ENCODE results near the gene MANF. TPM values are rescaled to one million over a fixed set of nuclear protein-coding genes. Genes with fewer than 3 reads are reported as not detected.

The MANF gene
- total and polyA plus RNA-seq, 2 of the 13 experiments (the other 11 are each of a cell fraction or from before 2014, with no cell fraction given) = 55.4 to 269 TPM

DNA sequence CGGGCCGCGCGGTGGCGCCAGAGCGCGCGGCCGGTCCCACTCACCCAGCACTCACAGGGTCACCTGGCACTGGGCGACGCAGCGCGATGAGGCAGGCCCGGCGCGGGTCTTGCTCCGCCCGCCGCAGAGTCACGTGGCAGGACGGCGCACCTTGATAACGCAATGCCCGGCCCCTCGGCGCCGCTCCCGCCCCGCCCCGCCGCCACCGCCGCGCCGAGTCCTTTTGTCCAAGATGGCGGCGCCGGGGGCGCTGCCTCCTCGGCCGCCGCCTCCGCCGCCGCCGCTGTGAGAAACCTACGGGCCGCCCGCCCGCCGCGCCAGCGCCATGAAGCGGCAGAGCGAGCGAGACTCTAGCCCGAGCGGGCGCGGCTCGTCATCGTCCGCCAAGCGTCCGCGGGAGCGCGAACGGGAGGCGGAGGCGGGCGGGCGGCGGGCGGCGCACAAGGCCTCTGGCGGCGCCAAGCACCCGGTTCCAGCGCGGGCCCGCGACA, 6.0 kb downstream of the MANF start, which contains the start of gene RBM15B (continued):
- TF ChIP-seq, protein P1, sequence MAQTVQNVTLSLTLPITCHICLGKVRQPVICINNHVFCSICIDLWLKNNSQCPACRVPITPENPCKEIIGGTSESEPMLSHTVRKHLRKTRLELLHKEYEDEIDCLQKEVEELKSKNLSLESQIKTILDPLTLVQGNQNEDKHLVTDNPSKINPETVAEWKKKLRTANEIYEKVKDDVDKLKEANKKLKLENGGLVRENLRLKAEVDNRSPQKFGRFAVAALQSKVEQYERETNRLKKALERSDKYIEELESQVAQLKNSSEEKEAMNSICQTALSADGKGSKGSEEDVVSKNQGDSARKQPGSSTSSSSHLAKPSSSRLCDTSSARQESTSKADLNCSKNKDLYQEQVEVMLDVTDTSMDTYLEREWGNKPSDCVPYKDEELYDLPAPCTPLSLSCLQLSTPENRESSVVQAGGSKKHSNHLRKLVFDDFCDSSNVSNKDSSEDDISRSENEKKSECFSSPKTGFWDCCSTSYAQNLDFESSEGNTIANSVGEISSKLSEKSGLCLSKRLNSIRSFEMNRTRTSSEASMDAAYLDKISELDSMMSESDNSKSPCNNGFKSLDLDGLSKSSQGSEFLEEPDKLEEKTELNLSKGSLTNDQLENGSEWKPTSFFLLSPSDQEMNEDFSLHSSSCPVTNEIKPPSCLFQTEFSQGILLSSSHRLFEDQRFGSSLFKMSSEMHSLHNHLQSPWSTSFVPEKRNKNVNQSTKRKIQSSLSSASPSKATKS (CRISPR knock-in tag; IDR thresholded peaks at IDR 0.05) = no peak
- TF ChIP-seq, protein P2, sequence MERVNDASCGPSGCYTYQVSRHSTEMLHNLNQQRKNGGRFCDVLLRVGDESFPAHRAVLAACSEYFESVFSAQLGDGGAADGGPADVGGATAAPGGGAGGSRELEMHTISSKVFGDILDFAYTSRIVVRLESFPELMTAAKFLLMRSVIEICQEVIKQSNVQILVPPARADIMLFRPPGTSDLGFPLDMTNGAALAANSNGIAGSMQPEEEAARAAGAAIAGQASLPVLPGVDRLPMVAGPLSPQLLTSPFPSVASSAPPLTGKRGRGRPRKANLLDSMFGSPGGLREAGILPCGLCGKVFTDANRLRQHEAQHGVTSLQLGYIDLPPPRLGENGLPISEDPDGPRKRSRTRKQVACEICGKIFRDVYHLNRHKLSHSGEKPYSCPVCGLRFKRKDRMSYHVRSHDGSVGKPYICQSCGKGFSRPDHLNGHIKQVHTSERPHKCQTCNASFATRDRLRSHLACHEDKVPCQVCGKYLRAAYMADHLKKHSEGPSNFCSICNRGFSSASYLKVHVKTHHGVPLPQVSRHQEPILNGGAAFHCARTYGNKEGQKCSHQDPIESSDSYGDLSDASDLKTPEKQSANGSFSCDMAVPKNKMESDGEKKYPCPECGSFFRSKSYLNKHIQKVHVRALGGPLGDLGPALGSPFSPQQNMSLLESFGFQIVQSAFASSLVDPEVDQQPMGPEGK (CRISPR knock-in tag; IDR thresholded peaks at IDR 0.05) = peak; percentile 36
- TF ChIP-seq KMT2B (CRISPR knock-in tag; IDR thresholded peaks at IDR 0.05) (peak; percentile 74; the same call in 1 of the 2 replicates), CBX1 (IDR thresholded peaks at IDR 0.05; ENCODE audit: low read depth) (peak; percentile 37), ZNF274 (CRISPR knock-in tag; IDR thresholded peaks at IDR 0.05) (no peak; the same call in 1 of the 2 replicates), ZNF207 (IDR thresholded peaks at IDR 0.05; ENCODE audit: borderline replicate concordance) (no peak), TBX2 (CRISPR knock-in tag; IDR thresholded peaks at IDR 0.05; ENCODE audit: borderline replicate concordance) (peak; percentile 69; the same call in 1 of the 2 replicates), TEAD3 (CRISPR knock-in tag; optimal IDR thresholded peaks at IDR 0.05; ENCODE audit: borderline replicate concordance) (peak; percentile 56), NPAS2 (CRISPR knock-in tag; IDR thresholded peaks at IDR 0.05; ENCODE audit: borderline replicate concordance) (no peak), ZNF883 (CRISPR knock-in tag; IDR thresholded peaks at IDR 0.05; ENCODE audit: not compliant biosample characterization) (peak; percentile 47), GLI4 (CRISPR knock-in tag; IDR thresholded peaks at IDR 0.05; ENCODE audit: borderline replicate concordance) (no peak), ZNF614 (CRISPR knock-in tag; IDR thresholded peaks at IDR 0.05; ENCODE audit: borderline replicate concordance) (peak; percentile 77; the same call in 1 of the 2 replicates), SCMH1 (CRISPR knock-in tag; IDR thresholded peaks at IDR 0.05; ENCODE audit: borderline replicate concordance) (no peak), STAG1 (CRISPR knock-in tag; IDR thresholded peaks at IDR 0.05) (peak; percentile 63), DNMT1 (CRISPR knock-in tag; IDR thresholded peaks at IDR 0.05) (peak; percentile 73; the same call in 1 of the 2 replicates), ZNF432 (CRISPR knock-in tag; IDR thresholded peaks at IDR 0.05; ENCODE audit: borderline replicate concordance) (no peak), SAFB2 (CRISPR knock-in tag; IDR thresholded peaks at IDR 0.05; ENCODE audit: borderline replicate concordance, low read depth) (peak; percentile 98), TBX3 (IDR thresholded peaks at IDR 0.05; ENCODE audit: borderline replicate concordance) (no peak), ESRRA (CRISPR knock-in tag; IDR thresholded peaks at IDR 0.05; ENCODE audit: low read depth) (peak; percentile 71)
- TF ChIP-seq, protein P3, sequence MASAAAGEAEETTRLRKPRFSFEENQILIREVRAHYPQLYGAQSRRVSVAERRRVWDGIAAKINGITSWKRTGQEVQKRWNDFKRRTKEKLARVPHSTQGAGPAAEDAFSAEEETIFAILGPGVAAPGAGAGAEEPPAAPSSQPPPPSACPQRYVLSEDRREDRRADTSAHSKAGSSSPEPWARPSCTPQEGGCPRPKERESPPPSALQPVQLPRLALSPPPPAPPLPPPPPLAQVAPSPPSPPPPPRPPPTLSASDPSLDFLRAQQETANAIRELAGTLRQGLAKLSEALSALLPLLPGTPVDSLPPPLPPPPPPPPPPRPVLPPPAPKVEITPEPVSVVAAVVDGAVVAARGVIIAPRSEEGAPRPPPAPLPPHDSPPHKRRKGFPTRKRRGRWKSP (CRISPR knock-in tag; IDR thresholded peaks at IDR 0.05) = peak; percentile 68
- TF ChIP-seq, protein P4, sequence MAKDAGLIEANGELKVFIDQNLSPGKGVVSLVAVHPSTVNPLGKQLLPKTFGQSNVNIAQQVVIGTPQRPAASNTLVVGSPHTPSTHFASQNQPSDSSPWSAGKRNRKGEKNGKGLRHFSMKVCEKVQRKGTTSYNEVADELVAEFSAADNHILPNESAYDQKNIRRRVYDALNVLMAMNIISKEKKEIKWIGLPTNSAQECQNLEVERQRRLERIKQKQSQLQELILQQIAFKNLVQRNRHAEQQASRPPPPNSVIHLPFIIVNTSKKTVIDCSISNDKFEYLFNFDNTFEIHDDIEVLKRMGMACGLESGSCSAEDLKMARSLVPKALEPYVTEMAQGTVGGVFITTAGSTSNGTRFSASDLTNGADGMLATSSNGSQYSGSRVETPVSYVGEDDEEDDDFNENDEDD (CRISPR knock-in tag; IDR thresholded peaks at IDR 0.05; ENCODE audit: borderline replicate concordance) = peak; percentile 71; the same call in 1 of the 2 replicates
- TF ChIP-seq, protein P5, sequence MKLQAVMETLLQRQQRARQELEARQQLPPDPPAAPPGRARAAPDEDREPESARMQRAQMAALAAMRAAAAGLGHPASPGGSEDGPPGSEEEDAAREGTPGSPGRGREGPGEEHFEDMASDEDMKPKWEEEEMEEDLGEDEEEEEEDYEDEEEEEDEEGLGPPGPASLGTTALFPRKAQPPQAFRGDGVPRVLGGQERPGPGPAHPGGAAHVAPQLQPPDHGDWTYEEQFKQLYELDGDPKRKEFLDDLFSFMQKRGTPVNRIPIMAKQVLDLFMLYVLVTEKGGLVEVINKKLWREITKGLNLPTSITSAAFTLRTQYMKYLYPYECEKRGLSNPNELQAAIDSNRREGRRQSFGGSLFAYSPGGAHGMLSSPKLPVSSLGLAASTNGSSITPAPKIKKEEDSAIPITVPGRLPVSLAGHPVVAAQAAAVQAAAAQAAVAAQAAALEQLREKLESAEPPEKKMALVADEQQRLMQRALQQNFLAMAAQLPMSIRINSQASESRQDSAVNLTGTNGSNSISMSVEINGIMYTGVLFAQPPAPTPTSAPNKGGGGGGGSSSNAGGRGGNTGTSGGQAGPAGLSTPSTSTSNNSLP (IDR thresholded peaks at IDR 0.05; ENCODE audit: low read depth, low read length) = no peak

All from HepG2 (cell line).